NCI-H82 treated with DMSO at 0.1 percent for 48 hours (cell line): ENCODE results near the gene THADA.
"Not testable (repeated sequence)": the region's sequence is repeated elsewhere in the genome, so short reads cannot be mapped to it uniquely, and the experiment has no call there.

Experiments
- DNase-seq: peaks from one replicate; lab custom pipeline; 2025; ENCODE audit not compliant: unreplicated experiment; lab: John Stamatoyannopoulos, UW

THADA gene

DNA sequence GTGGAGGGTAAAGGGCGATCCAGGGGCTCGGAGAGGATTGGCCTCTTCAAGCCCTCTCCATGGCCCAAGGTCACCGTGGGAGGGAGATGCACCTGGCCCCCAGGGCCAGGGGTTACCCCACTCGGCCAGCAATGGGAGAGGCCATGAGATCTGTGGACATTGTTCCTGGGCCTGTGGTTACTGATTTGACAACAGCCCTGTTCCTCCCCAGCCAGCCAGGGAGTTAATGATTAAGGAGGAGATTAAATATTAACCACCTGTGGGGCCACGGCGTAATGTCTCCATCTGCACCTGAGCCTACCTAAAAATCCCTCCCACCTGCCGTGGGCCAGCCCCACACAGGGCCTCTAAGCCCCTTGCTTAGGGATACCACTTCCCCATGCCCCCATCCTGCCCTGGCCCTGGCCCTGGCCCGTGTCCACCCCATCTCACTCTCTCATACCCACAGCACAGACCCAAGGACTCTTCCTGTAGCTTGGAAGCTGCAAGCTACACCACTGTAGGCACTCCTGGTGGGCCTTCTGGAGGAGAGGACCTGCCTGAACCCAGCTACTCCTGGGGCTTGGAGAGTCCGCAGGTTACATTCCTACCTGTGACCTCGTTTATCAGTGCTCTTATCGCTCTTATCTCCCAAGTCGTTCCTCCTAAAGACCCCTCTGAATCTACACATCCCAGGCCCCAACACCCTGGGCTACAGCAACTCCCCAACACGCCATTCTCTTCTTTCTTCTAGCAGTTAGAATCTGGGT lies 401.5 kb downstream of the THADA start:
- DNase-seq: no peak

GRCh38 chr2:43193652-43194120 lies 402.2 kb downstream of the THADA start:
- no peak for DNase-seq

DNA sequence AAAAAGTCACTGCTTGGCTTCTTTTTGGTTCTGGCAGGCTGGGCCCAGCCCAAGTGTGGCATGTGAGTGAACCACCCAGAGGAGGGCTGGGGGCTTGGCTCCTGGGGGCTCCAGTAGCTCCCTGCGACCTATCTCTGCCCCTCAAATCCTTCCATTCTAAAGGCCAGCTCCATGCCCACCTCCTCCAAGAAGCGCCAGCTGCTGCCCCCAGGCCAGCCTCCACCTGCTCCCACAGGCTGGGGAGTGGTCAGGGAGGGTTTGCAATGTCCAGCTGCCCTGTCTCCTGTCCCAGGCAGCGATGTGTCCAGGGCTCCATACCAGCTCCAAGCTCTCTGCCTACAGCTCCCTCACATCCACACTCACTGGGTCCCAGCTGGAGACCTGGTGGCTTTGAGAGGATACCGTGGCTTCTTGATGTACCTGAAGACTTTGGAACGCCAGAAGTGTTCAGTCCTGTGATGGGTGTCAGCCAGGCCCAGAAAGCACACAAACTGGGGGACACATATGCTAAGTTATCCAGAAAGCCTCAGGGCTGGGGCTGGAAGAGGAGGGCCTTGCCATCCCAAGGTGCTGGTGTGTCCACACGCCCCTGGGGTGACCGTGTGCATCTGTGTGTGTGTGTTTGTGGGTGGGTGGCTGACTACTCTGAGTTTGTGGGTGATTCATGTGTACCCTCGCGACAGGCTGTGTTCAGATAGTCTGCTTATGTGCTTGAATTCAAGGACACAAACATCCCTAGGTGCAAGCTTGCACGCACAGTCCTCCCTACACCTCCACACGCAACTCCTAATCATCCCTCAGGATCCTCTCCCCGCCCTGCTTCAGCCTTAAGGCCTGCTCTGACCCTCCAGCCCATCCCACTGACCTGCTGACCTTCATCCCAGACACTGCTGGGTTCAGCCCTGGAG lies 402.8 kb downstream of the THADA start:
- DNase-seq: no peak

GRCh38 chr2:43191947-43192516 lies 403.8 kb downstream of the THADA start:
- DNase-seq: no peak

- no peak for DNase-seq
Measured at GRCh38 chr2:43190311-43191052, 405.4 kb downstream of the THADA start.

GRCh38 chr2:43189861-43190260 lies 406.0 kb downstream of the THADA start:
- DNase-seq: not testable (repeated sequence)

- DNase-seq: no peak
Measured at GRCh38 chr2:43188561-43189386, 407.1 kb downstream of the THADA start.

GRCh38 chr2:43186679-43187374 lies 409.0 kb downstream of the THADA start:
- DNase-seq: no peak

- DNase-seq: no peak
Measured at GRCh38 chr2:43186321-43186678, 409.5 kb downstream of the THADA start.

- no peak for DNase-seq
Measured at GRCh38 chr2:43185146-43185545, 410.7 kb downstream of the THADA start.

DNA sequence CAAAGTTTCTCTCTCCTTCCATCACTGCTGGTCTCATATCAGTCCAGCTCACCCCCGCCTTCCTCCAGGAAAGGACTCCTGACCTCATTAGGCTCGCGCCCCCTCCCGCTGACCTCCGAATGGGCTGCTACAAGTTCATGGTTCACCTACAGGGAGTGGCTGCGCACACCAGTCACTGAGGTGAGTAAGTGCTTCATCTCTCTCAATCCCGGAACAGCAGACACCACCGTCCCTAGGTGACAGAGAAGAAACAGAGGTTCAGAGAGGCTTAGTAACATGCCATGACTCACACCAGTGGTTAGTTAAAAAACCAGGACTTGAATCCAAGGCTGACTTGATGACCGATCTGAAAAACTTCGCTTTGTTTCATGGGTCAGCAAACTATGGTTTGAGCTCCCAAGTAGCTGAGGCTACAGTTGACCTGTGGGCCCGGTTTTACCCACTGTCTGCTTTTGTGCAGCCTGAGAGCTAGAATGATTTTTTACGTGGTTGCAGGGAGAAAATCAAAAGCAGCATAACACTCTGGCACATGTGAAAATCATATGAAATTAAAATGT lies 411.4 kb downstream of the THADA start:
- DNase-seq: no peak

DNA sequence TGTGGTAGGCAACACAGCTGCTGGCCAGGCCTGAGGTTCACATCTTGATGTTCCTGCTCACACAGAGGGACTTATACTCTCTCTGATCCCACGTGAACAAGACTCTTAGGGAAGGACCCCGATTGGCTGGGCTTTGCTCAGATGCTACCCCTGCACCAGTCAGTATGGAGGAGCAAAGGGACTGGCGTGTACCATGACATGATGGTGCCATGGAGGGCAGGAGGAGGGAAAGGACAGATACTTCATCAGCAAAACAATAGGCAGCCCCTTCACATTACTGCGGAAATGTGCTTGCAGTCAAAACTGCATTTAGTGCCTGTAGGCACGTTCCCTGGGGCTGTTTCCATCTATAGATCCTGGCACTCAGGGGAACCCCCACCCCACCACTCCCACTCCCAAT lies 412.1 kb downstream of the THADA start:
- DNase-seq: no peak

DNA sequence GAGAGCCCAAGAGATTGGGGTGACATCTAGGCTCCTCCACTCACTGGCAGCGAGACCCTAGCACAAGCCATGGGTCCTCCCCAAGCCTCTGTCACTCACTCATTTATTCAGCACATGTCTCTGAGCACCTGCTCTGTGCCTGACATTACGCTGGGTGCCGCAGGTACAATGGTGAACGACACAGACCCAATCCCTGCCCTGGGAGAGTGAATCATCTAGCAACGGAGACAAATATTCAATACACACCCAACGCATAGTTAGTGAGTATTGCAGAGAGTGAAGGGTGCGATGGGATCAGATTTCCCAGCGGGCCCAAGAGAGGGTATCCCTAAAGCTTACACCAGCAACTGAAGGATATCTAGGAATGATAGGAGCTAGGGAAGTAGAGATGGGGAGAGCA lies 414.9 kb downstream of the THADA start:
- no peak for DNase-seq
